Measurements from ENCODE around the gene IFI30. TPM values are rescaled to one million over a fixed set of nuclear protein-coding genes. Genes with fewer than 3 reads are reported as not detected.

IFI30 gene
- total RNA-seq, 1 donor from 2014 or later = 0.36 TPM

DNA sequence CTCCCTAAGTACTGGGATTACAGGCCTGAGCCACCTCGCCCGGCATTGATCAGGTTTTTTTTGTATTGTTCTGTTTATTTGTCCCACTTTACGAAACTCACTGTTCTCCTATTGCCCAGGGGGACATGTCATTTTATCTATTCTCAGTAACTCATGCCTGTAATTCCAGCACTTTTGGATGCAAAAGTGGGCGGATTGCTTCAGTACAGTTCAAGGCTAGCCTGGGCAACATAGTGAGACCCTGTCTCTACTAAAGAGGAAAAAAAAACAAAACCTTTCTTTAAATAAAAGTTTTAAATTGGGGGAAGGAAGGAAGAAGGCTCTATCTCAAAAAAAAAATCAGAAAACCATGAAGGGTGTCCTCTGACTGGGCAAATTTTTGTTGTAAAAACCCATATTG, 16.7 kb downstream of the IFI30 start:
- H3K27me3 Mint-ChIP-seq (ENCODE audit: low read depth) = peaks cover 1% of the 10 kb centered on the region
- DNase-seq (ENCODE audit: low spot score in 2 of 2, unreplicated experiment in 2 of 2) = no peak
- H3K4me3 Mint-ChIP-seq = no peak overlapping the region
- TF ChIP-seq, protein P1, sequence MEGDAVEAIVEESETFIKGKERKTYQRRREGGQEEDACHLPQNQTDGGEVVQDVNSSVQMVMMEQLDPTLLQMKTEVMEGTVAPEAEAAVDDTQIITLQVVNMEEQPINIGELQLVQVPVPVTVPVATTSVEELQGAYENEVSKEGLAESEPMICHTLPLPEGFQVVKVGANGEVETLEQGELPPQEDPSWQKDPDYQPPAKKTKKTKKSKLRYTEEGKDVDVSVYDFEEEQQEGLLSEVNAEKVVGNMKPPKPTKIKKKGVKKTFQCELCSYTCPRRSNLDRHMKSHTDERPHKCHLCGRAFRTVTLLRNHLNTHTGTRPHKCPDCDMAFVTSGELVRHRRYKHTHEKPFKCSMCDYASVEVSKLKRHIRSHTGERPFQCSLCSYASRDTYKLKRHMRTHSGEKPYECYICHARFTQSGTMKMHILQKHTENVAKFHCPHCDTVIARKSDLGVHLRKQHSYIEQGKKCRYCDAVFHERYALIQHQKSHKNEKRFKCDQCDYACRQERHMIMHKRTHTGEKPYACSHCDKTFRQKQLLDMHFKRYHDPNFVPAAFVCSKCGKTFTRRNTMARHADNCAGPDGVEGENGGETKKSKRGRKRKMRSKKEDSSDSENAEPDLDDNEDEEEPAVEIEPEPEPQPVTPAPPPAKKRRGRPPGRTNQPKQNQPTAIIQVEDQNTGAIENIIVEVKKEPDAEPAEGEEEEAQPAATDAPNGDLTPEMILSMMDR (IDR thresholded peaks at IDR 0.05; ENCODE audit: unreplicated experiment) = no peak
- H3K4me1 Mint-ChIP-seq = peaks cover 17% of the 10 kb centered on the region
- H3K9me3 Mint-ChIP-seq = no peaks in the 10 kb centered on the region
- no peaks in the 10 kb centered on the region for H3K36me3 Mint-ChIP-seq
- H3K27ac Mint-ChIP-seq = no peak overlapping the region

DNA sequence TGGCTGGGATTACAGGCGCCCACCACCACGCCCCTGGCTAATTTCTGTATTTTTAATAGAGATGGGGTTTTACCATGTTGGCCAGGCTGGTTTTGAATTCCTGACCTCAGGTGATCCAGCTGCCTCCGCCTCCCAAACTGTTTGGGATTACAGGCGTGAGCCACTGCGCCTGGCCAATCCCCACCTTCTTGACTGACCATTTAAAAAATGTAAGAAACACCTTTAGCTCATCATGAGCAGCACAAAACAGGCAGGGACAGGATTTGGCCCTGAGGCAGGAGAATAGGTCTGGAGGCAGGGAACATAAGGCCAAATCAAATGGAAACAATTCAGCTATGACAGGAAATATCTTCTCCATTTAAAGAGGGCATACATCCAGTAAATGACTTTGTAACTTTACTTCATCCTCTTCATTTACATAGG, 18.0 kb downstream of the IFI30 start:
- Mint-ChIP-seq H3K4me3 (peak overlapping the region; percentile 82), H3K9me3 (no peaks in the 10 kb centered on the region), H3K27me3 (ENCODE audit: low read depth) (no peaks in the 10 kb centered on the region), H3K36me3 (no peaks in the 10 kb centered on the region), H3K27ac (peak overlapping the region; percentile 95), H3K4me1 (peaks cover 17% of the 10 kb centered on the region)
- TF ChIP-seq, protein P1 (IDR thresholded peaks at IDR 0.05; ENCODE audit: unreplicated experiment) = no peak
- DNase-seq (ENCODE audit: low spot score in 2 of 2, unreplicated experiment in 2 of 2) = no peak

DNA sequence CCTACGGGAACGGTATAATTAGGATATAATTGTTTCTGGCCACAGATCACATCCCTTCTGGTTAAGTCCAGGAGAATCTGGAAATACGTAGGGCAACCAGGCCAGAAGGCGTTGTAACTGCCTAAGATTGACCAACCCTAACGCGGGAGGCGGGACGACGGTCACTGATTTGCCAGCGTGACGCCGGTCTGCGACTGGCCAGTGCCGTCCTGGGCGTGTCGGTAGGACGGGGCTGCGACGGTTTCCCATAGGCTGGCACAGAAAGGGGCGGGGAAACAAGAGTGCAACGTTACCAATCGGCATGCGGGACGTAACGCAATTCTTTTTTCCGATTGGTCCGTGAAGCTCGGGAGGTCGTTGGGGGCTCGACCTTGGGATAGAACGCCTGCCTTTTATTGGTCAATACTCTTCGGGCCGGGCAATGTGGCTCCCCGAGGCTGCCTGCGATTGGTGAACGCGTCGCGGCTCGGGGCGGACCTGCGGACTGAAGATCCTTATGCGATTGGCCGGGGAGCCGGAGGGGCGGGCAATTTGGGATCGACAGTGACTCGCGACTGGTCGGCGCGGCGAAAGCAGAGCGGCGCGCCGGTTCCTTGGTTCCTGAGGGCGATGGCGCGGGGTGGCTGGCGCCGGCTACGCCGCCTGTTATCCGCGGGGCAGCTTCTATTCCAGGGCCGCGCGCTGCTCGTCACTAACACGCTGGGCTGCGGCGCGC, 19.2 kb downstream of the IFI30 start, which contains the start of gene MPV17L2:
TSS of gene MPV17L2 (plus strand) at position 546 of the 715 bp plus-strand sequence. CDS start at position 610, 64 bp downstream.
- H3K27me3 Mint-ChIP-seq (ENCODE audit: low read depth) = no peaks in the 10 kb centered on the region
- TF ChIP-seq, protein P1 (IDR thresholded peaks at IDR 0.05; ENCODE audit: unreplicated experiment) = no peak
- no peaks in the 10 kb centered on the region for H3K9me3 Mint-ChIP-seq
- DNase-seq (ENCODE audit: low spot score in 2 of 2, unreplicated experiment in 2 of 2) = peak; percentile 97
- peak within 1 kb of the TSS; percentile 95 for H3K27ac Mint-ChIP-seq
- no peaks in the 10 kb centered on the region for H3K36me3 Mint-ChIP-seq
- peaks cover 17% of the 10 kb centered on the region for H3K4me1 Mint-ChIP-seq
- H3K4me3 Mint-ChIP-seq = peak within 1 kb of the TSS; percentile 82

DNA sequence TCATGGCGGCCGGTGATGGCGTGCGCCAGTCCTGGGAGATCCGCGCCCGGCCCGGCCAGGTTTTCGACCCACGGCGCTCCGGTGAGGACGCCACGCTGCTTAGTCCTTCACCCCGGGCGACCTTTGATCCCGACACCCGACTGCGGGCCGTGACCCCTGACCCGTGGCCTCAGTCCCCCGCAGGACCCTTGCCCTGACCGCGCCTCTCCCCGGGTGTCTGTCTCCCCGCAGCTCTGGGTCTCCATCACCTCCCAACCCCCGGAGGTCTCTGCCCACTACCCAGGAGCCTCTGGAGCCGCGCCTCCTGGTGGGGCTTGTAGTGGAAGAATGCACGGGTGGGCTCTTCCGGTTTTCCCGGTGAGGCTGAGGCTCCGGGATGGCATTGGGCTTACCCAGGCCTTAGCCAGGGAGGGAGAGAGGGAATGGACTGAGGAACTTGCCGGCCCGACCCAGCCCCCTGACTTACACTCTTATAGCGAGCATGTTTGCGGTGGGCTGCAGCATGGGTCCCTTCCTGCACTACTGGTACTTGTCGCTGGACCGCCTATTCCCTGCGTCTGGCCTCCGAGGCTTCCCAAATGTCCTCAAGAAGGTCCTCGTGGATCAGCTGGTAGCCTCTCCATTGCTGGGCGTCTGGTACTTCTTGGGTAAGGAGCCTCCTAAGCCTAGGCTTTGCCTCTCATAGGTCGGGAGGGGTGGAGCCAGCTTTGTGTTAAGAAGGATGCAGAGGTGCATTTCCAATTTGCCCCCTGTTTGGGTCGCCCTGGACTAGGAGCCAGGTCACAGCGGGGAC, 20.0 kb downstream of the IFI30 start:
- Mint-ChIP-seq H3K9me3 (no peaks in the 10 kb centered on the region), H3K27ac (peak overlapping the region; percentile 95), H3K27me3 (ENCODE audit: low read depth) (no peaks in the 10 kb centered on the region), H3K4me1 (peaks cover 17% of the 10 kb centered on the region), H3K4me3 (peak overlapping the region; percentile 82), H3K36me3 (peaks cover 6% of the 10 kb centered on the region)
- no peak for DNase-seq (ENCODE audit: low spot score in 2 of 2, unreplicated experiment in 2 of 2)
- TF ChIP-seq, protein P1 (IDR thresholded peaks at IDR 0.05; ENCODE audit: unreplicated experiment) = no peak

DNA sequence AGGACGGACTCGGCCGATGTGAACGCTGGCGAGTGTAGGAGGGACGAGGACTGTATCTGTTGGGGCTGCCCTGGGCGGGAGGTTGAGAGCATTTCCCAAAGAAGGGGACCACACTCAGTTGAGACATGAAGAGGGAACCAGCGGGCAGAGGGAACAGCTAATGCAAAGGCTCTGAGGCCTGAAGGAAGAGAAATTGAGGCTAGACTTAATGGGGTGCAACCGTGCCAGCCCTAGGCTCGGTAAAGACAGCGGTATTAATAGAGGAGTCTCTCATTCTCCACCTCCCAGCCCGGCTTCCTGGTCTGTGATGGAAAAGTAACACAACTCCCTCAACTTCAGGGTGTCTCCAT, 20.5 kb downstream of the IFI30 start:
- Mint-ChIP-seq H3K4me1 (peaks cover 17% of the 10 kb centered on the region), H3K9me3 (no peaks in the 10 kb centered on the region), H3K36me3 (peaks cover 6% of the 10 kb centered on the region), H3K27me3 (ENCODE audit: low read depth) (no peaks in the 10 kb centered on the region), H3K27ac (peak overlapping the region; percentile 95), H3K4me3 (peak overlapping the region; percentile 82)
- TF ChIP-seq, protein P1 (IDR thresholded peaks at IDR 0.05; ENCODE audit: unreplicated experiment) = no peak
- no peak for DNase-seq (ENCODE audit: low spot score in 2 of 2, unreplicated experiment in 2 of 2)
